K562 (cell line): Measurements from ENCODE around the gene LTBP1. TPM values are rescaled to one million over a fixed set of nuclear protein-coding genes. Genes with fewer than 3 reads are reported as not detected.
"Not testable (repeated sequence)": the region's sequence is repeated elsewhere in the genome, so short reads cannot be mapped to it uniquely, and the experiment has no call there.

Experiments
- ATAC-seq: fragments of 200-7000 bp; cut with Tn5 transposase; 3 replicates; pipeline ENCODE4 v1.9.1; 2020; ENCODE audit warnings: moderate library complexity
- BruUV-seq: library from RNA; stranded (reverse); fragments of 400-500 nt; replicated peaks from 2 replicates; lab custom pipeline; 2021; lab: Mats Ljungman, UMichigan
- CTCF ChIA-PET: fragments of 300-600 bp; formaldehyde crosslinking; extraction: SDS; loops from one replicate; lab custom pipeline; 2021; ENCODE audit warnings: low intra/inter-chr PET ratio; lab: Yijun Ruan, JAX
- POLR2A ChIA-PET: fragments of 300-600, 350-650 bp; sonication (Branson Sonifier 250); formaldehyde crosslinking; extraction: SDS; loops from one replicate; lab custom pipeline; 2021; ENCODE audit warnings: antibody characterized with exemption, inconsistent platforms; lab: Yijun Ruan, JAX
- DNase-seq, 4 experiments: peaks; one replicate each; pipeline versions ENCODE4 v3.0.0 to v3.0.0-alpha.2; 2011 to 2018; ENCODE audit warnings: low spot score in 3 of 4, mixed read lengths in 3 of 4; ENCODE audit errors: extremely low read depth in 1 of 4
- FAIRE-seq: peaks from 2 replicates; lab custom pipeline; 2011; peaks lifted over from hg19 to GRCh38; lab: Jason Lieb, UNC
- H2AFZ ChIP-seq: 2 replicates; pipeline ENCODE4 v1.6.0; 2011; ENCODE audit warnings: low read depth, low read length, control low read depth, inconsistent platforms
- H3K27ac ChIP-seq: fragments of 200-600 bp; 3 replicates; pipeline ENCODE4 v1.8.0; 2011; ENCODE audit warnings: low read depth, mild to moderate bottlenecking, control low read depth, inconsistent platforms, low read length, moderate library complexity, mixed read lengths; ENCODE audit errors: extremely low read depth
- H3K27me3 ChIP-seq, 2 experiments: fragments of 300-600 bp in 1 of 2; 2 replicates in 1 of 2; 3 replicates in 1 of 2; pipeline versions ENCODE4 v1.6.0 to v1.8.0; 2011; ENCODE audit warnings: inconsistent platforms in 2 of 2, low read length in 2 of 2, mild to moderate bottlenecking in 1 of 2, mixed read lengths in 1 of 2, moderate library complexity in 1 of 2; ENCODE audit not compliant: control insufficient read depth in 2 of 2, insufficient read depth in 2 of 2
- H3K36me3 ChIP-seq: fragments of 300-600 bp; 3 replicates; pipeline ENCODE4 v1.8.0; 2011; ENCODE audit warnings: mild to moderate bottlenecking, low read length, inconsistent platforms; ENCODE audit not compliant: control insufficient read depth, insufficient read depth
- H3K4me1 ChIP-seq, 2 experiments: fragments of 200-600 bp in 1 of 2; replicated peaks in 1 of 2; 2 replicates in 1 of 2; 3 replicates in 1 of 2; pipeline versions ENCODE4 v1.5.1 to v1.8.0; 2011; ENCODE audit warnings: inconsistent platforms in 2 of 2, low read length in 2 of 2, mild to moderate bottlenecking in 1 of 2, mixed read lengths in 1 of 2, moderate library complexity in 1 of 2; ENCODE audit not compliant: control insufficient read depth in 2 of 2, insufficient read depth in 2 of 2
- H3K4me2 ChIP-seq: 2 replicates; pipeline ENCODE4 v1.6.1; 2011; ENCODE audit warnings: low read length, control low read depth, inconsistent platforms, mixed read lengths; ENCODE audit not compliant: insufficient read depth
- H3K4me3 ChIP-seq: fragments of 200-600 bp; sonication (generic), shearing (Covaris generic); 2 replicates; pipeline ENCODE4 v1.5.1; 2016; ENCODE audit warnings: control low read depth, inconsistent platforms
- H3K79me2 ChIP-seq: fragments of 200-600 bp; 3 replicates; pipeline ENCODE4 v1.8.0; 2011; ENCODE audit warnings: low read length, inconsistent platforms; ENCODE audit not compliant: control insufficient read depth, insufficient read depth
- H3K9ac ChIP-seq, 2 experiments: 2 replicates each; pipeline versions ENCODE4 v1.6.0 to v1.6.1; 2011; ENCODE audit warnings: low read depth in 2 of 2, low read length in 2 of 2, control low read depth in 1 of 2, inconsistent platforms in 1 of 2, mild to moderate bottlenecking in 1 of 2, mixed read lengths in 1 of 2; ENCODE audit not compliant: insufficient read depth in 1 of 2
- H3K9me1 ChIP-seq: one replicate; pipeline ENCODE4 v1.6.0; 2011; ENCODE audit warnings: inconsistent platforms, mild to moderate bottlenecking, low read length, moderate library complexity; ENCODE audit not compliant: control insufficient read depth, insufficient read depth
- H3K9me3 ChIP-seq: replicated peaks from 2 replicates; pipeline ENCODE4 v1.5.1; 2011; ENCODE audit warnings: low read depth, low read length, inconsistent platforms; ENCODE audit not compliant: control insufficient read depth, insufficient read depth
- H4K20me1 ChIP-seq: replicated peaks from 2 replicates; pipeline ENCODE4 v1.6.1; 2011; ENCODE audit warnings: low read length, inconsistent platforms, mixed read lengths; ENCODE audit not compliant: control insufficient read depth, insufficient read depth
- MEF2A ChIP-seq: IDR thresholded peaks from 2 replicates; pipeline ENCODE4 v1.6.1; 2011; ENCODE audit warnings: low read depth, mild to moderate bottlenecking, low read length, moderate library complexity; ENCODE audit not compliant: control insufficient read depth
- NUFIP1 ChIP-seq: fragments of 450-650 bp; IDR thresholded peaks from 2 replicates; pipeline ENCODE4 v1.6.1; 2018; ENCODE audit not compliant: partially characterized antibody
- WGBS: fragments of 100-300 bp; shearing (Covaris generic); methylation state at CpG from one replicate; pipeline ENCODE4 v1.1.6; 2016; ENCODE audit warnings: low coverage, mixed read lengths; ENCODE audit not compliant: insufficient coverage; ENCODE audit errors: missing lambda C conversion rate; 5-methylcytosine and 5-hydroxymethylcytosine counted together
- in situ Hi-C: fragments of 300-500 bp; cut with MboI; formaldehyde crosslinking; loops from 4 replicates; pipeline ENCODE4 v1.15.0; 2018; ENCODE audit warnings: inconsistent platforms, mixed read lengths
- intact Hi-C: fragments of 100-400 bp; cut with micrococcal nuclease; formaldehyde crosslinking; loops from 2 replicates; pipeline ENCODE4 v1.14.2; 2022
- polyA plus RNA-seq, 8 experiments: library from polyadenylated mRNA; depleted of rRNA in 4 of 8; stranded (reverse) in 5 of 8; unstranded in 3 of 8; fragments of >200 nt; fragmentation: Nextera tagmentation in 2 of 8; fragmentation: Illumina TruSeq in 1 of 8; extraction: Ambion mirVana in 2 of 8; extraction: Trizol in 1 of 8; gene quantifications; 2 replicates each; pipeline versions ENCODE4 v1.2.1 to v1.2.3, GENCODE V29; 2011 to 2014; ENCODE audit warnings: inconsistent platforms in 1 of 8, missing spikeins in 1 of 8
- total RNA-seq, 7 experiments: library from RNA; depleted of rRNA in 6 of 7; stranded (reverse); fragments of >200 nt in 6 of 7; fragmentation: Illumina TruSeq in 2 of 7; extraction: Trizol in 2 of 7; gene quantifications; 2 replicates each; pipeline versions ENCODE4 v1.2.1 to v1.2.3, GENCODE V29; 2011 to 2021; ENCODE audit warnings: low replicate concordance in 1 of 7

LTBP1 gene
- total and polyA plus RNA-seq, 9 of the 15 experiments (the other 6 are each of a cell fraction or from before 2014, with no cell fraction given): 3.6 to 16.4 (median 8.5) TPM

DNA sequence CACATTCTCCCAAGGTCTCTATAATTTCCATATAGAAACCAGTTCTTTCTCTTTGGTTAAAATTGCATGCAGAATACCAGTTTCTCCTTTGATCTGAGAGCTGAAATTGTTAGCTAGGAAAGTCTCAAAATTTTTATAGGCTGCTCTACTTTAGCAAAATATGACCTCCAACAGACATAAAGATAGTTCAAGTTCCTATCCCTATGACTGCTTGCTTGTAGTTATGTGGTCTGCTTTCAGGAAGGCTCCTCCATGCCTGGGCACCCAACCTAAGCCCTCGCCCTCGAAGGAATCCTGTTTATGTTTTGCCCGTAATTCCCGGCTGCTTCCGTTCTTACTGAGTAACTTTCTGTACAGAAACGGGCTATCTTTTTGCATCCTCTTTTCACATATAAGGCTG is 28.0 kb upstream of the LTBP1 start:
- TF ChIP-seq MEF2A (no peak), NUFIP1 (no peak)
- ATAC-seq (no peak), DNase-seq (no peak), FAIRE-seq (no peak)
- no TSS peak for BruUV-seq
- H2AFZ ChIP-seq: peak overlapping the region; percentile 11
- intact Hi-C loops: no loop called here
- H4K20me1 ChIP-seq: no peaks in the 10 kb centered on the region
- ChIA-PET CTCF (no interaction called here), POLR2A (no interaction called here)
- H3K4me1 ChIP-seq: no peaks in the 10 kb centered on the region; a peak in 1 of 5 replicates
- H3K27ac ChIP-seq: no peak overlapping the region
- H3K36me3 ChIP-seq: no peaks in the 10 kb centered on the region
- in situ Hi-C loops: no loop called here
- no peaks in the 10 kb centered on the region for H3K9me1 ChIP-seq
- H3K27me3 ChIP-seq: peaks cover 0 to 1% of the 10 kb centered on the region in 2 experiments; a peak in 1 of 5 replicates
- no peak overlapping the region for H3K4me2 ChIP-seq
- 30% methylated on average over 6 of the region's 6 CpGs for WGBS
- no peaks in the 10 kb centered on the region for H3K79me2 ChIP-seq
- H3K4me3 ChIP-seq: no peak overlapping the region
- H3K9me3 ChIP-seq: no peaks in the 10 kb centered on the region
- no peak overlapping the region for H3K9ac ChIP-seq

GRCh38 chr2:32919901-32920300 is 26.9 kb upstream of the LTBP1 start:
- H3K4me1 ChIP-seq, CTCF ChIA-PET, H3K9me3 ChIP-seq, H3K27ac ChIP-seq, H3K27me3 ChIP-seq, BruUV-seq, in situ Hi-C loops, H3K9ac ChIP-seq, H4K20me1 ChIP-seq, intact Hi-C loops, H2AFZ ChIP-seq, H3K9me1 ChIP-seq, ATAC-seq, DNase-seq, H3K4me3 ChIP-seq, H3K36me3 ChIP-seq, H3K79me2 ChIP-seq, H3K4me2 ChIP-seq, FAIRE-seq: not testable (repeated sequence)
- POLR2A ChIA-PET: interaction anchor here (0.7 kb wide), 1 partner anchor 691 kb away, joined by 3 read pairs; no protein-coding TSS in a partner anchor
- 30% methylated on average over 6 of the region's 6 CpGs for WGBS

DNA sequence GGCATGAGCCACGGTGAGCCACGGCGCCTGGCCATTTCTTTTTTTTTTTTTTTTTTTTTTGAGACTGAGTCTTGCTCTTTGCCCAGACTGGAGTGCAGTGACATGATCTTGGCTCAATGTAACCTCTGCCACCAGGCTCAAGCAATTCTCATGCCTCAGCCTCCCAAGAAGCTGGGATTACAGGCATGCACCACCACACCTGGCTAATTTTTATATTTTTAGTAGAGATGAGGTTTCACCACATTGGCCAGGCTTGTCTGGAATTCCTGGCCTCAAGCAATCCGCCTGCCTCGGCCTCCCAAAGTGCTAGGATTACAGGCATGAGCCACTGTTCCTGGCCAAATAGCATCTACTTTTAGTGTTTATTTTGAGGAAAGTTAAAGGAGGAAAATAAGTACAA is 25.3 kb upstream of the LTBP1 start:
- 37% methylated on average over 2 of the region's 5 CpGs for WGBS
- in situ Hi-C loops: not testable (repeated sequence)

More for the DNA sequence above, 25.3 kb upstream of the LTBP1 start:
- BruUV-seq, intact Hi-C loops, ATAC-seq, DNase-seq, H3K4me3 ChIP-seq, H3K9me1 ChIP-seq, H3K27ac ChIP-seq, H4K20me1 ChIP-seq, H3K79me2 ChIP-seq, FAIRE-seq, POLR2A ChIA-PET, H3K9ac ChIP-seq, H3K4me2 ChIP-seq, H3K9me3 ChIP-seq, H2AFZ ChIP-seq, CTCF ChIA-PET, H3K36me3 ChIP-seq, H3K4me1 ChIP-seq: not testable (repeated sequence)
- peaks cover 2 to 16% of the 10 kb centered on the region in 2 experiments; a peak in 3 of 5 replicates for H3K27me3 ChIP-seq
